ENCODE measurements around the gene CUBN. TPM values are rescaled to one million over a fixed set of nuclear protein-coding genes. Genes with fewer than 3 reads are reported as not detected.
"Not testable (repeated sequence)": the region's sequence is repeated elsewhere in the genome, so short reads cannot be mapped to it uniquely, and the experiment has no call there.

The CUBN gene
- total RNA-seq, 4 donors from 2014 or later, result 9.2 to 38.9 (median 25.4) TPM

DNA sequence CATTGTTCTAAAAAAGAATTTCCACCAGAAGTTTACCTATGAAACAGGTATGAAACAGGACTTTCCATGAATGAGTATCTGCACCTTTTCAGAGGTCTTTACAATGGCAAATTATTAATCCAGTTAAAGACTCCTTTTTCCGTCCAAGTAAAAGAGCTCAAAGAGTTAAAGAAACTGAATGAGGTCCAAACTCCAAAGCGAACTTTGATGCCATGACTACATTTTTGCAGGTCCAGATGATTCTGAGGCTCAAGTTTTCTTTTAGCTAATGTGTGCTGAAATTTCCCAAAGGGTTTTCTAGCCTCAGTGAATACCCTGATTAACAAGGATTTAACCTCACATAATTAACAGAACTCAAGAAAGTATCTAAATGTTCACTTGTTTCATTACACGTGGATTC lies 9.8 kb downstream of the CUBN start:
- no peak for TF ChIP-seq POLR2A (IDR thresholded peaks at IDR 0.05)
- TF ChIP-seq, protein P1, sequence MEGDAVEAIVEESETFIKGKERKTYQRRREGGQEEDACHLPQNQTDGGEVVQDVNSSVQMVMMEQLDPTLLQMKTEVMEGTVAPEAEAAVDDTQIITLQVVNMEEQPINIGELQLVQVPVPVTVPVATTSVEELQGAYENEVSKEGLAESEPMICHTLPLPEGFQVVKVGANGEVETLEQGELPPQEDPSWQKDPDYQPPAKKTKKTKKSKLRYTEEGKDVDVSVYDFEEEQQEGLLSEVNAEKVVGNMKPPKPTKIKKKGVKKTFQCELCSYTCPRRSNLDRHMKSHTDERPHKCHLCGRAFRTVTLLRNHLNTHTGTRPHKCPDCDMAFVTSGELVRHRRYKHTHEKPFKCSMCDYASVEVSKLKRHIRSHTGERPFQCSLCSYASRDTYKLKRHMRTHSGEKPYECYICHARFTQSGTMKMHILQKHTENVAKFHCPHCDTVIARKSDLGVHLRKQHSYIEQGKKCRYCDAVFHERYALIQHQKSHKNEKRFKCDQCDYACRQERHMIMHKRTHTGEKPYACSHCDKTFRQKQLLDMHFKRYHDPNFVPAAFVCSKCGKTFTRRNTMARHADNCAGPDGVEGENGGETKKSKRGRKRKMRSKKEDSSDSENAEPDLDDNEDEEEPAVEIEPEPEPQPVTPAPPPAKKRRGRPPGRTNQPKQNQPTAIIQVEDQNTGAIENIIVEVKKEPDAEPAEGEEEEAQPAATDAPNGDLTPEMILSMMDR (IDR thresholded peaks at IDR 0.05), result no peak
- TF ChIP-seq EP300 (IDR thresholded peaks at IDR 0.05), result no peak
- Histone ChIP-seq H3K36me3 (no peaks in the 10 kb centered on the region), H3K9me3 (no peaks in the 10 kb centered on the region), H3K27ac (no peak overlapping the region), H3K4me1 (peaks cover 0 to 13% (median 0%) of the 10 kb centered on the region in 4 donors), H3K4me3 (no peak overlapping the region), H3K27me3 (no peaks in the 10 kb centered on the region)
- WGBS, 2 donors, result 51 to 60% methylated on average over 3 of the region's 3 CpGs
- DNase-seq (ENCODE audit: low spot score in 2 of 2), result no peak

DNA sequence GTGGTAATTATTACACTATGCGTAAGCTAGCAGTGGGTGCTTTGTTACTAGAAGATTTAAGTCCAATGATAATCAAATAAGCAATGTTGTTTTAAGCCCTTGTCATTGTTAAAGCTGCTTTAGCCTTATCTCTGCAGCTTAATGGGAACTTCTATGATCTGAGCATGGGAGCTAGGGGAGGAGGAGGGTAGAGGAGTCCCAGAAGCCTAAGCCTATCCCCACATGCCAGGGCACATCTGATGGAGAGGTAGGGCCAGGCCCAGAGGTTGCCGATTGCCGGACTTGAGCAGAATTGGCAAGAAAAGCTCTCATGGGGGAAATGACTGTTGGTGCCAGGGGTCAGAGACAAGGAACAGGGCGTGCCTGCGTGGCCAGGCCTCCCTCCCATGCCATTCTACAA lies 13.4 kb downstream of the CUBN start:
- WGBS, 2 donors, result 66 to 76% methylated on average over 5 of the region's 5 CpGs
- peak in 1 of 2 donors; percentile 15 for TF ChIP-seq EP300 (IDR thresholded peaks at IDR 0.05)
- TF ChIP-seq, protein P1 (IDR thresholded peaks at IDR 0.05), result no peak
- TF ChIP-seq POLR2A (IDR thresholded peaks at IDR 0.05), result no peak
- Histone ChIP-seq H3K9me3 (no peaks in the 10 kb centered on the region), H3K27me3 (no peaks in the 10 kb centered on the region), H3K4me1 (peaks cover 0 to 13% (median 0%) of the 10 kb centered on the region in 4 donors), H3K36me3 (no peaks in the 10 kb centered on the region), H3K27ac (no peak overlapping the region), H3K4me3 (no peak overlapping the region)
- no peak for DNase-seq (ENCODE audit: low spot score in 2 of 2)

- H3K4me3 ChIP-seq, result no peak overlapping the region
- H3K27ac ChIP-seq, result no peak overlapping the region
- DNase-seq (ENCODE audit: low spot score in 2 of 2), result no peak
- no peak for TF ChIP-seq POLR2A (IDR thresholded peaks at IDR 0.05)
- TF ChIP-seq EP300 (IDR thresholded peaks at IDR 0.05), result no peak
- TF ChIP-seq, protein P1 (IDR thresholded peaks at IDR 0.05), result no peak
- no peaks in the 10 kb centered on the region for H3K27me3 ChIP-seq
- no peaks in the 10 kb centered on the region for H3K9me3 ChIP-seq
- WGBS, 2 donors, result 71 to 73% methylated on average over 5 of the region's 5 CpGs
- no peaks in the 10 kb centered on the region for H3K36me3 ChIP-seq
- peaks cover 0 to 13% (median 0%) of the 10 kb centered on the region in 4 donors for H3K4me1 ChIP-seq
Measured at GRCh38 chr10:17115683-17116082, 13.9 kb downstream of the CUBN start.

- peaks cover 0 to 13% (median 0%) of the 10 kb centered on the region in 4 donors for H3K4me1 ChIP-seq
- not testable (repeated sequence) for H3K9me3 ChIP-seq; H3K27me3 ChIP-seq; H3K27ac ChIP-seq; DNase-seq (ENCODE audit: low spot score in 2 of 2); H3K4me3 ChIP-seq; H3K36me3 ChIP-seq
- 91 to 94% methylated on average over 13 of the region's 13 CpGs for WGBS, 2 donors
Measured at GRCh38 chr10:17114878-17115444, 14.7 kb downstream of the CUBN start.

- 44 to 45% methylated on average over 7 of the region's 7 CpGs for WGBS, 2 donors
- no peaks in the 10 kb centered on the region for H3K36me3 ChIP-seq
- H3K4me3 ChIP-seq, result no peak overlapping the region
- TF ChIP-seq EP300 (IDR thresholded peaks at IDR 0.05) (no peak), POLR2A (IDR thresholded peaks at IDR 0.05) (no peak)
- TF ChIP-seq, protein P1 (IDR thresholded peaks at IDR 0.05), result no peak
- H3K27me3 ChIP-seq, result no peaks in the 10 kb centered on the region
- H3K27ac ChIP-seq, result peak overlapping the region in 1 of 4 donors; percentile 10
- no peaks in the 10 kb centered on the region for H3K9me3 ChIP-seq
- peaks cover 0 to 13% (median 0%) of the 10 kb centered on the region in 4 donors for H3K4me1 ChIP-seq
- DNase-seq (ENCODE audit: low spot score in 2 of 2), result peak; percentile 27 to 41
Measured at GRCh38 chr10:17113889-17114540, 15.6 kb downstream of the CUBN start.

Measured in tibial nerve (tissue), 4 donors.